DND-41 (cell line): ENCODE results near the gene CDX2.
A peak's percentile ranks its signal among the peaks of the same experiment; 100 is the strongest.

Experiments
- ATAC-seq: fragments of 200-7000 bp; cut with Tn5 transposase; 3 replicates; pipeline ENCODE4 v1.9.1; 2021; ENCODE audit warnings: low read depth; ENCODE audit not compliant: insufficient read depth
- DNase-seq: peaks from one replicate; pipeline ENCODE4 v3.0.0-alpha.2; 2020
- H2AFZ ChIP-seq: 2 replicates; pipeline ENCODE4 v1.6.0; 2012; ENCODE audit warnings: low read depth, low read length
- H3K27ac ChIP-seq: 2 replicates; pipeline ENCODE4 v1.5.1; 2012; ENCODE audit warnings: low read length, inconsistent platforms
- H3K27me3 ChIP-seq: fragments of 200-600 bp; sonication (generic); 2 replicates; pipeline ENCODE4 v1.6.0; 2012; ENCODE audit warnings: low read length, mild to moderate bottlenecking, inconsistent platforms; ENCODE audit not compliant: insufficient read depth, poor library complexity
- H3K36me3 ChIP-seq: 2 replicates; pipeline ENCODE4 v1.5.1; 2012; ENCODE audit warnings: low read length, inconsistent platforms; ENCODE audit not compliant: insufficient read depth
- H3K4me1 ChIP-seq: 2 replicates; pipeline ENCODE4 v1.5.1; 2012; ENCODE audit warnings: mild to moderate bottlenecking, low read length; ENCODE audit not compliant: insufficient read depth
- H3K4me2 ChIP-seq: 2 replicates; pipeline ENCODE4 v1.6.0; 2012; ENCODE audit warnings: mild to moderate bottlenecking, moderate library complexity, low read length, inconsistent platforms; ENCODE audit not compliant: insufficient read depth
- H3K4me3 ChIP-seq, 2 experiments: fragments of 200-600 bp in 1 of 2; shearing (Covaris generic) in 1 of 2; 2 replicates each; pipeline ENCODE4 v1.5.1; 2012 to 2016; ENCODE audit warnings: inconsistent platforms in 2 of 2, low read length in 2 of 2, mild to moderate bottlenecking in 2 of 2, low read depth in 1 of 2, moderate library complexity in 1 of 2
- H3K79me2 ChIP-seq: 2 replicates; pipeline ENCODE4 v1.6.0; 2012; ENCODE audit warnings: low read length, inconsistent platforms; ENCODE audit not compliant: insufficient read depth
- H3K9ac ChIP-seq: 2 replicates; pipeline ENCODE4 v1.6.0; 2012; ENCODE audit warnings: low read depth, mild to moderate bottlenecking, inconsistent platforms, low read length, moderate library complexity
- H3K9me3 ChIP-seq: 2 replicates; pipeline ENCODE4 v1.5.1; 2012; ENCODE audit warnings: low read length, moderate library complexity, mild to moderate bottlenecking, inconsistent platforms; ENCODE audit not compliant: insufficient read depth, severe bottlenecking
- H4K20me1 ChIP-seq: 2 replicates; pipeline ENCODE4 v1.6.0; 2012; ENCODE audit warnings: low read length; ENCODE audit not compliant: insufficient read depth
- CTCF ChIP-seq: IDR thresholded peaks from 2 replicates; pipeline ENCODE4 v1.5.1; 2012; ENCODE audit warnings: borderline replicate concordance, low read length, moderate library complexity, mild to moderate bottlenecking; ENCODE audit not compliant: poor library complexity, severe bottlenecking; ENCODE audit errors: extremely low read depth
- EZH2 ChIP-seq: IDR thresholded peaks from 3 replicates; pipeline ENCODE4 v1.6.1; 2012; ENCODE audit warnings: borderline replicate concordance, low read depth, mild to moderate bottlenecking, moderate library complexity, low read length, inconsistent platforms; ENCODE audit not compliant: severe bottlenecking

CDX2 gene

GRCh38 chr13:28000567-28000966 is 31.5 kb upstream of the CDX2 start:
- H4K20me1 ChIP-seq: no peaks in the 10 kb centered on the region
- DNase-seq: no peak
- ATAC-seq: no peak
- H3K79me2 ChIP-seq: no peaks in the 10 kb centered on the region
- no peaks in the 10 kb centered on the region for H3K27me3 ChIP-seq
- no peak overlapping the region for H3K4me2 ChIP-seq
- H2AFZ ChIP-seq: no peak overlapping the region
- H3K4me3 ChIP-seq: no peak overlapping the region
- H3K9me3 ChIP-seq: no peaks in the 10 kb centered on the region
- H3K9ac ChIP-seq: no peak overlapping the region
- TF ChIP-seq EZH2: no peak
- no peaks in the 10 kb centered on the region for H3K36me3 ChIP-seq
- H3K4me1 ChIP-seq: no peaks in the 10 kb centered on the region
- H3K27ac ChIP-seq: no peak overlapping the region

- H3K4me3 ChIP-seq: no peak overlapping the region
- TF ChIP-seq CTCF (peak; percentile 66), EZH2 (no peak)
- H3K79me2 ChIP-seq: no peaks in the 10 kb centered on the region
- H3K4me1 ChIP-seq: no peaks in the 10 kb centered on the region
- no peak overlapping the region for H3K4me2 ChIP-seq
- DNase-seq (peak; percentile 54), ATAC-seq (peak; percentile 87)
- no peak overlapping the region for H3K9ac ChIP-seq
- H3K27ac ChIP-seq: no peak overlapping the region
- no peaks in the 10 kb centered on the region for H3K27me3 ChIP-seq
- no peak overlapping the region for H2AFZ ChIP-seq
- H3K9me3 ChIP-seq: no peaks in the 10 kb centered on the region
- H4K20me1 ChIP-seq: no peaks in the 10 kb centered on the region
- no peaks in the 10 kb centered on the region for H3K36me3 ChIP-seq
Observed at GRCh38 chr13:27997904-27998522, 28.9 kb upstream of the CDX2 start.

- H3K4me1 ChIP-seq: no peaks in the 10 kb centered on the region
- H2AFZ ChIP-seq: no peak overlapping the region
- no peaks in the 10 kb centered on the region for H4K20me1 ChIP-seq
Observed at GRCh38 chr13:27991881-27992280, 22.8 kb upstream of the CDX2 start.

GRCh38 chr13:27988520-27988919 is 19.4 kb upstream of the CDX2 start, which contains the start of gene URAD:
Gene URAD (minus strand): TSS chr13:27988693. CDS start chr13:27988637, 56 bp downstream.
- Histone ChIP-seq H3K9me3 (no peaks in the 10 kb centered on the region), H2AFZ (no peak within 1 kb of the TSS), H3K9ac (no peak within 1 kb of the TSS), H3K4me1 (peaks cover 4% of the 10 kb centered on the region; the same call in 1 of the 2 replicates), H3K4me3 (no peak within 1 kb of the TSS), H4K20me1 (no peaks in the 10 kb centered on the region), H3K36me3 (no peaks in the 10 kb centered on the region), H3K4me2 (no peak within 1 kb of the TSS), H3K79me2 (no peaks in the 10 kb centered on the region), H3K27ac (no peak within 1 kb of the TSS), H3K27me3 (peaks cover 3% of the 10 kb centered on the region)
- no peak for ATAC-seq
- TF ChIP-seq EZH2 (no peak), CTCF (no peak)
- no peak for DNase-seq

More at GRCh38 chr13:27991881-27992280, 22.8 kb upstream of the CDX2 start:
- H3K79me2 ChIP-seq: no peaks in the 10 kb centered on the region
- no peak overlapping the region for H3K9ac ChIP-seq
- no peak overlapping the region for H3K27ac ChIP-seq
- no peak overlapping the region for H3K4me2 ChIP-seq
- ATAC-seq (no peak), DNase-seq (no peak)
- TF ChIP-seq CTCF: no peak
- no peak for TF ChIP-seq EZH2
- H3K36me3 ChIP-seq: no peaks in the 10 kb centered on the region
- H3K27me3 ChIP-seq: peaks cover 3% of the 10 kb centered on the region
- no peak overlapping the region for H3K4me3 ChIP-seq
- no peaks in the 10 kb centered on the region for H3K9me3 ChIP-seq
